NOMO-1 (cell line): ENCODE measurements around the gene ST7.

Experiments used
- DNase-seq, 2 experiments: peaks; one replicate each; lab custom pipeline; 2025; ENCODE audit not compliant: unreplicated experiment in 2 of 2; lab: John Stamatoyannopoulos, UW

Gene ST7

GRCh38 chr7:117179701-117180100, 226.4 kb downstream of the ST7 start:
- DNase-seq = no peak

- DNase-seq = no peak
Measured at GRCh38 chr7:117183729-117184128, 230.4 kb downstream of the ST7 start.

GRCh38 chr7:117184367-117184766, 231.1 kb downstream of the ST7 start:
- no peak for DNase-seq

- no peak for DNase-seq
Measured at GRCh38 chr7:117185124-117185523, 231.8 kb downstream of the ST7 start.

- DNase-seq = no peak
Measured at GRCh38 chr7:117186218-117187010, 233.1 kb downstream of the ST7 start.

- DNase-seq = no peak
Measured at GRCh38 chr7:117188376-117188775, 235.1 kb downstream of the ST7 start.

GRCh38 chr7:117188949-117189592, 235.8 kb downstream of the ST7 start:
- no peak for DNase-seq

- DNase-seq = no peak
Measured at GRCh38 chr7:117190104-117190503, 236.8 kb downstream of the ST7 start.

- DNase-seq = no peak
Measured at GRCh38 chr7:117190746-117191435, 237.6 kb downstream of the ST7 start.

GRCh38 chr7:117192108-117192507, 238.8 kb downstream of the ST7 start:
- no peak for DNase-seq

- DNase-seq = no peak
Measured at GRCh38 chr7:117193564-117193963, 240.3 kb downstream of the ST7 start.

- no peak for DNase-seq
Measured at GRCh38 chr7:117194445-117194844, 241.1 kb downstream of the ST7 start.

GRCh38 chr7:117195361-117196029, 242.2 kb downstream of the ST7 start:
- DNase-seq = no peak

GRCh38 chr7:117200132-117200531, 246.8 kb downstream of the ST7 start:
- DNase-seq = no peak

GRCh38 chr7:117200786-117201458, 247.6 kb downstream of the ST7 start:
- no peak for DNase-seq

- no peak for DNase-seq
Measured at GRCh38 chr7:117202511-117202910, 249.2 kb downstream of the ST7 start.

- DNase-seq = no peak
Measured at GRCh38 chr7:117203205-117203604, 249.9 kb downstream of the ST7 start.

GRCh38 chr7:117205873-117206272, 252.6 kb downstream of the ST7 start:
- no peak for DNase-seq

GRCh38 chr7:117208257-117208656, 255.0 kb downstream of the ST7 start:
- no peak for DNase-seq

GRCh38 chr7:117210397-117210796, 257.1 kb downstream of the ST7 start:
- DNase-seq = no peak

- DNase-seq = no peak
Measured at GRCh38 chr7:117210908-117211307, 257.6 kb downstream of the ST7 start.
